ENCODE measurements around the gene LAMC1. TPM values are rescaled to one million over a fixed set of nuclear protein-coding genes. Genes with fewer than 3 reads are reported as not detected.

LAMC1 gene
- total RNA-seq, 1 experiment from 2014 or later: 113 TPM

DNA sequence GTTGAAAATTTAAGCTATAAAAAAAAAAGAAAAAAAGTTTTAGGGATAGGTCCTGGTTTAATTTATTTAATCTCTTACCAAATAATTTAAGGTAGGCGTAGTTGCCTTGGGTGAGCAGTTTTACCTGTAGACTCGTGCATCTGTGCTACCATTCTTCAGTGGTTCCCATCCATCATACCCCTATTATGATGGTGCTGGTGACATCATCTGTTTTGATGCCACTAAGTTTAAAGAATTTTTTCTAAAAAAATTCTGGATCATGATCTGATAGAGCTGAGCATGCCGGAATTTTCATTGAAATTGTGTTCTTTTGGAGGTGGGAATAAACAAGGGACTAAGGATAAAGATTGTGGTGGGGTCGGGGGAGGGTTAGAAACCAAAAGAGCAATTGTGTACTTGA lies 15.7 kb downstream of the LAMC1 start:
- TF ChIP-seq SIN3A (IDR thresholded peaks at IDR 0.05; ENCODE audit: borderline replicate concordance, insufficient read depth, low read depth, low read length): no peak
- H3K4me1 ChIP-seq (ENCODE audit: control insufficient read depth, insufficient read depth, low read length): peaks cover 8% of the 10 kb centered on the region
- H3K36me3 ChIP-seq (ENCODE audit: control insufficient read depth, insufficient read depth, low read length): no peaks in the 10 kb centered on the region
- no TSS peak for BruUV-seq (replicated peaks)
- CTCF ChIA-PET: no interaction called here
- in situ Hi-C loops (cut with HindIII; ENCODE audit: low pct_unique_long_range_greater_than_20kb, low sequenced_read_pairs): no loop called here
- ATAC-seq (no peak), DNase-seq (ENCODE audit: low read depth, low spot score) (no peak)
- intact Hi-C loops (cut with micrococcal nuclease; ENCODE audit: unreplicated experiment): no loop called here
- H3K9me3 ChIP-seq (ENCODE audit: control insufficient read depth, insufficient read depth, low read depth, low read length): no peaks in the 10 kb centered on the region
- no peaks in the 10 kb centered on the region for H3K27me3 ChIP-seq (ENCODE audit: control insufficient read depth, insufficient read depth, low read length)
- no peak overlapping the region for H3K27ac ChIP-seq (ENCODE audit: low read length)
- POLR2A ChIA-PET: interaction anchor here (0.6 to 0.9 kb wide), 2 partner anchors 11 to 17 kb away, joined by 3 read pairs; no protein-coding TSS in a partner anchor
- no peak overlapping the region for H3K4me3 ChIP-seq (ENCODE audit: low read depth in 2 of 2, low read length in 2 of 2)

DNA sequence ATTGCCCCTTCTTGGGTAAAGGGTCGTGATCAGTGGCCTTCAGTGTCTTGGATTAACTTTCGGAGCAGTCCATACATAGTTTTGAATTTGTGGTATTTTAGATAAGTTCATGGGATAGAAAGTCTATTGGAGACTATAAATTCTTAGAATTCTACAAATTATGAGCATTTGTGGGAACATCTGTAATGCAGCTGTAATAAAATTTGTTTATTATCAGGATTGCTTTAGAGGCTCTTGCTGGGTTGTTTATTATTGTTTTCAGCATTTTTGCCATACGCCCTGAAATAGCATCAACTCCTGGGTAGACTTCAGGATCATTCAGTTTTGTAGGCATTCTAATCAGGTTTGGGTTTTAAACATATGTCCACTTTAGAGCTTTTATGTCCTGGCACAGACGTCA lies 16.1 kb downstream of the LAMC1 start:
- Histone ChIP-seq H3K27ac (ENCODE audit: low read length) (no peak overlapping the region), H3K4me1 (ENCODE audit: control insufficient read depth, insufficient read depth, low read length) (peaks cover 12% of the 10 kb centered on the region), H3K4me3 (ENCODE audit: low read depth in 2 of 2, low read length in 2 of 2) (no peak overlapping the region), H3K9me3 (ENCODE audit: control insufficient read depth, insufficient read depth, low read depth, low read length) (no peaks in the 10 kb centered on the region), H3K36me3 (ENCODE audit: control insufficient read depth, insufficient read depth, low read length) (no peaks in the 10 kb centered on the region), H3K27me3 (ENCODE audit: control insufficient read depth, insufficient read depth, low read length) (no peaks in the 10 kb centered on the region)
- BruUV-seq (replicated peaks): no TSS peak
- ChIA-PET CTCF (no interaction called here), POLR2A (interaction anchor here (0.6 to 0.9 kb wide), 2 partner anchors 12 to 18 kb away, joined by 3 read pairs; no protein-coding TSS in a partner anchor)
- DNase-seq (ENCODE audit: low read depth, low spot score): no peak
- intact Hi-C loops (cut with micrococcal nuclease; ENCODE audit: unreplicated experiment) (no loop called here), in situ Hi-C loops (cut with HindIII; ENCODE audit: low pct_unique_long_range_greater_than_20kb, low sequenced_read_pairs) (no loop called here)
- ATAC-seq: no peak
- TF ChIP-seq, protein P1, sequence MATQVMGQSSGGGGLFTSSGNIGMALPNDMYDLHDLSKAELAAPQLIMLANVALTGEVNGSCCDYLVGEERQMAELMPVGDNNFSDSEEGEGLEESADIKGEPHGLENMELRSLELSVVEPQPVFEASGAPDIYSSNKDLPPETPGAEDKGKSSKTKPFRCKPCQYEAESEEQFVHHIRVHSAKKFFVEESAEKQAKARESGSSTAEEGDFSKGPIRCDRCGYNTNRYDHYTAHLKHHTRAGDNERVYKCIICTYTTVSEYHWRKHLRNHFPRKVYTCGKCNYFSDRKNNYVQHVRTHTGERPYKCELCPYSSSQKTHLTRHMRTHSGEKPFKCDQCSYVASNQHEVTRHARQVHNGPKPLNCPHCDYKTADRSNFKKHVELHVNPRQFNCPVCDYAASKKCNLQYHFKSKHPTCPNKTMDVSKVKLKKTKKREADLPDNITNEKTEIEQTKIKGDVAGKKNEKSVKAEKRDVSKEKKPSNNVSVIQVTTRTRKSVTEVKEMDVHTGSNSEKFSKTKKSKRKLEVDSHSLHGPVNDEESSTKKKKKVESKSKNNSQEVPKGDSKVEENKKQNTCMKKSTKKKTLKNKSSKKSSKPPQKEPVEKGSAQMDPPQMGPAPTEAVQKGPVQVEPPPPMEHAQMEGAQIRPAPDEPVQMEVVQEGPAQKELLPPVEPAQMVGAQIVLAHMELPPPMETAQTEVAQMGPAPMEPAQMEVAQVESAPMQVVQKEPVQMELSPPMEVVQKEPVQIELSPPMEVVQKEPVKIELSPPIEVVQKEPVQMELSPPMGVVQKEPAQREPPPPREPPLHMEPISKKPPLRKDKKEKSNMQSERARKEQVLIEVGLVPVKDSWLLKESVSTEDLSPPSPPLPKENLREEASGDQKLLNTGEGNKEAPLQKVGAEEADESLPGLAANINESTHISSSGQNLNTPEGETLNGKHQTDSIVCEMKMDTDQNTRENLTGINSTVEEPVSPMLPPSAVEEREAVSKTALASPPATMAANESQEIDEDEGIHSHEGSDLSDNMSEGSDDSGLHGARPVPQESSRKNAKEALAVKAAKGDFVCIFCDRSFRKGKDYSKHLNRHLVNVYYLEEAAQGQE (IDR thresholded peaks at IDR 0.05; ENCODE audit: insufficient read depth in 1 of 2, low read depth in 2 of 2, low read length in 1 of 2): no peak
- TF ChIP-seq, protein P2, sequence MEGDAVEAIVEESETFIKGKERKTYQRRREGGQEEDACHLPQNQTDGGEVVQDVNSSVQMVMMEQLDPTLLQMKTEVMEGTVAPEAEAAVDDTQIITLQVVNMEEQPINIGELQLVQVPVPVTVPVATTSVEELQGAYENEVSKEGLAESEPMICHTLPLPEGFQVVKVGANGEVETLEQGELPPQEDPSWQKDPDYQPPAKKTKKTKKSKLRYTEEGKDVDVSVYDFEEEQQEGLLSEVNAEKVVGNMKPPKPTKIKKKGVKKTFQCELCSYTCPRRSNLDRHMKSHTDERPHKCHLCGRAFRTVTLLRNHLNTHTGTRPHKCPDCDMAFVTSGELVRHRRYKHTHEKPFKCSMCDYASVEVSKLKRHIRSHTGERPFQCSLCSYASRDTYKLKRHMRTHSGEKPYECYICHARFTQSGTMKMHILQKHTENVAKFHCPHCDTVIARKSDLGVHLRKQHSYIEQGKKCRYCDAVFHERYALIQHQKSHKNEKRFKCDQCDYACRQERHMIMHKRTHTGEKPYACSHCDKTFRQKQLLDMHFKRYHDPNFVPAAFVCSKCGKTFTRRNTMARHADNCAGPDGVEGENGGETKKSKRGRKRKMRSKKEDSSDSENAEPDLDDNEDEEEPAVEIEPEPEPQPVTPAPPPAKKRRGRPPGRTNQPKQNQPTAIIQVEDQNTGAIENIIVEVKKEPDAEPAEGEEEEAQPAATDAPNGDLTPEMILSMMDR (IDR thresholded peaks at IDR 0.05): no peak
- TF ChIP-seq SIN3A (IDR thresholded peaks at IDR 0.05; ENCODE audit: borderline replicate concordance, insufficient read depth, low read depth, low read length) (no peak), TCF7L2 (IDR thresholded peaks at IDR 0.05; ENCODE audit: low read depth, low read length) (no peak), POLR2AphosphoS5 (IDR thresholded peaks at IDR 0.05; ENCODE audit: low read depth, low read length) (no peak)

DNA sequence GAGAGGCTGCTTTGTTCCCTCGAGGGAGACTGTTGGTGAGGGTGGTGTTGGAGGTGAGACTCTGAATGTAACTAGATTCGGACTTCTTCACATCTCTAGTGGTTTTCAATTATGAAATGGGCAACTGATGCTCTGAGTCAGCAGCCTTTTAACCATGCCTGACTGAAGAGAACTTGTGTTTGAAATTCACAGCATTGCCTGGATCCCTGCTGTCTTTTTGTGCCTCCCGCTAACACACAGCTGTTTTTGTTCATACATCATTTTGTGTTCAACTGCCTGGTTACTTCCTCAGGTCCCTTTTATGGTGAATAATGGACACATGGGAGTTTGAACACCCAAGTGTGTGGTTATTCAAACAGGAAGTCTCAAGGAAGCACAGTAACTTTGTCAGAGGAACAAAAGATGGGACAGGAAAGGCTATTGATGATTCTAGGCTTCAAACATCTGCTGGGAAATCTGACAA lies 16.8 kb downstream of the LAMC1 start:
- intact Hi-C loops (cut with micrococcal nuclease; ENCODE audit: unreplicated experiment) (no loop called here), in situ Hi-C loops (cut with HindIII; ENCODE audit: low pct_unique_long_range_greater_than_20kb, low sequenced_read_pairs) (no loop called here)
- POLR2A ChIA-PET: no interaction called here
- no peaks in the 10 kb centered on the region for H3K36me3 ChIP-seq (ENCODE audit: control insufficient read depth, insufficient read depth, low read length)
- H3K27ac ChIP-seq (ENCODE audit: low read length): peak overlapping the region; percentile 18; the same call in 1 of the 2 replicates
- DNase-seq (ENCODE audit: low read depth, low spot score): no peak
- no TSS peak for BruUV-seq (replicated peaks)
- no peaks in the 10 kb centered on the region for H3K27me3 ChIP-seq (ENCODE audit: control insufficient read depth, insufficient read depth, low read length)
- TF ChIP-seq, protein P1 (IDR thresholded peaks at IDR 0.05; ENCODE audit: insufficient read depth in 1 of 2, low read depth in 2 of 2, low read length in 1 of 2): no peak
- TF ChIP-seq POLR2AphosphoS5 (IDR thresholded peaks at IDR 0.05; ENCODE audit: low read depth, low read length): no peak
- TF ChIP-seq TCF7L2 (IDR thresholded peaks at IDR 0.05; ENCODE audit: low read depth, low read length): no peak
- TF ChIP-seq, protein P2 (IDR thresholded peaks at IDR 0.05): no peak
- TF ChIP-seq SIN3A (IDR thresholded peaks at IDR 0.05; ENCODE audit: borderline replicate concordance, insufficient read depth, low read depth, low read length): no peak
- H3K9me3 ChIP-seq (ENCODE audit: control insufficient read depth, insufficient read depth, low read depth, low read length): no peaks in the 10 kb centered on the region
- CTCF ChIA-PET: no interaction called here
- H3K4me1 ChIP-seq (ENCODE audit: control insufficient read depth, insufficient read depth, low read length): peaks cover 18% of the 10 kb centered on the region
- ATAC-seq: no peak
- no peak overlapping the region for H3K4me3 ChIP-seq (ENCODE audit: low read depth in 2 of 2, low read length in 2 of 2)

All from Panc1 (cell line).